CD4-positive, alpha-beta T cell treated with Interleukin-17A for 1 hour (primary cell): ENCODE results near the gene CDC26.
"Not testable (repeated sequence)": the region's sequence is repeated elsewhere in the genome, so short reads cannot be mapped to it uniquely, and the experiment has no call there.

Experiments
- DNase-seq: peaks from one replicate; pipeline ENCODE4 v3.0.0-alpha.2; 2020

The CDC26 gene

GRCh38 chr9:113275157-113276131 lies at the start of gene CDC26, which contains the start of gene PRPF4:
Gene CDC26 (minus strand): TSS chr9:113275572. CDS start chr9:113272507, 3,065 bp downstream.
Gene PRPF4 (plus strand): TSS chr9:113275658. CDS start chr9:113275744, 86 bp downstream.
- DNase-seq = peak; percentile 96

GRCh38 chr9:113322671-113323070 lies 47.3 kb upstream of the CDC26 start:
- DNase-seq = no peak

- no peak for DNase-seq
Observed at GRCh38 chr9:113320051-113320450, 44.7 kb upstream of the CDC26 start.

- DNase-seq = no peak
Observed at GRCh38 chr9:113319054-113319453, 43.7 kb upstream of the CDC26 start.

GRCh38 chr9:113317777-113318176 lies 42.4 kb upstream of the CDC26 start:
- DNase-seq = no peak

- no peak for DNase-seq
Observed at GRCh38 chr9:113316030-113316429, 40.7 kb upstream of the CDC26 start.

- DNase-seq = no peak
Observed at GRCh38 chr9:113315231-113315630, 39.9 kb upstream of the CDC26 start.

GRCh38 chr9:113313261-113313660 lies 37.9 kb upstream of the CDC26 start:
- DNase-seq = no peak

GRCh38 chr9:113311961-113312360 lies 36.6 kb upstream of the CDC26 start:
- DNase-seq = no peak

GRCh38 chr9:113310538-113310937 lies 35.2 kb upstream of the CDC26 start:
- DNase-seq = no peak

GRCh38 chr9:113309204-113309813 lies 33.9 kb upstream of the CDC26 start:
- peak; percentile 55 for DNase-seq

GRCh38 chr9:113307396-113307975 lies 32.1 kb upstream of the CDC26 start:
- DNase-seq = no peak

- DNase-seq = no peak
Observed at GRCh38 chr9:113306566-113306965, 31.2 kb upstream of the CDC26 start.

GRCh38 chr9:113302792-113303418 lies 27.5 kb upstream of the CDC26 start, which contains the start of gene RNF183:
Gene RNF183 (minus strand): TSS chr9:113303376. CDS start chr9:113298184, 5,192 bp downstream.
- no peak for DNase-seq

- DNase-seq = no peak
Observed at GRCh38 chr9:113301548-113301947, 26.2 kb upstream of the CDC26 start.

- peak; percentile 8 for DNase-seq
Observed at GRCh38 chr9:113299800-113300292, 24.5 kb upstream of the CDC26 start.

- DNase-seq = no peak
Observed at GRCh38 chr9:113298924-113299770, 23.8 kb upstream of the CDC26 start.

- DNase-seq = no peak
Observed at GRCh38 chr9:113298311-113298710, 22.9 kb upstream of the CDC26 start.

GRCh38 chr9:113296796-113297558 lies 21.6 kb upstream of the CDC26 start:
- no peak for DNase-seq

- DNase-seq = not testable (repeated sequence)
Observed at GRCh38 chr9:113296247-113296646, 20.9 kb upstream of the CDC26 start.

- DNase-seq = no peak
Observed at GRCh38 chr9:113293285-113293878, 18.0 kb upstream of the CDC26 start.
